ENCODE data around the gene PARP2.
"Not testable (repeated sequence)": the region's sequence is repeated elsewhere in the genome, so short reads cannot be mapped to it uniquely, and the experiment has no call there.

Gene PARP2, protein sequence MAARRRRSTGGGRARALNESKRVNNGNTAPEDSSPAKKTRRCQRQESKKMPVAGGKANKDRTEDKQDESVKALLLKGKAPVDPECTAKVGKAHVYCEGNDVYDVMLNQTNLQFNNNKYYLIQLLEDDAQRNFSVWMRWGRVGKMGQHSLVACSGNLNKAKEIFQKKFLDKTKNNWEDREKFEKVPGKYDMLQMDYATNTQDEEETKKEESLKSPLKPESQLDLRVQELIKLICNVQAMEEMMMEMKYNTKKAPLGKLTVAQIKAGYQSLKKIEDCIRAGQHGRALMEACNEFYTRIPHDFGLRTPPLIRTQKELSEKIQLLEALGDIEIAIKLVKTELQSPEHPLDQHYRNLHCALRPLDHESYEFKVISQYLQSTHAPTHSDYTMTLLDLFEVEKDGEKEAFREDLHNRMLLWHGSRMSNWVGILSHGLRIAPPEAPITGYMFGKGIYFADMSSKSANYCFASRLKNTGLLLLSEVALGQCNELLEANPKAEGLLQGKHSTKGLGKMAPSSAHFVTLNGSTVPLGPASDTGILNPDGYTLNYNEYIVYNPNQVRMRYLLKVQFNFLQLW

DNA sequence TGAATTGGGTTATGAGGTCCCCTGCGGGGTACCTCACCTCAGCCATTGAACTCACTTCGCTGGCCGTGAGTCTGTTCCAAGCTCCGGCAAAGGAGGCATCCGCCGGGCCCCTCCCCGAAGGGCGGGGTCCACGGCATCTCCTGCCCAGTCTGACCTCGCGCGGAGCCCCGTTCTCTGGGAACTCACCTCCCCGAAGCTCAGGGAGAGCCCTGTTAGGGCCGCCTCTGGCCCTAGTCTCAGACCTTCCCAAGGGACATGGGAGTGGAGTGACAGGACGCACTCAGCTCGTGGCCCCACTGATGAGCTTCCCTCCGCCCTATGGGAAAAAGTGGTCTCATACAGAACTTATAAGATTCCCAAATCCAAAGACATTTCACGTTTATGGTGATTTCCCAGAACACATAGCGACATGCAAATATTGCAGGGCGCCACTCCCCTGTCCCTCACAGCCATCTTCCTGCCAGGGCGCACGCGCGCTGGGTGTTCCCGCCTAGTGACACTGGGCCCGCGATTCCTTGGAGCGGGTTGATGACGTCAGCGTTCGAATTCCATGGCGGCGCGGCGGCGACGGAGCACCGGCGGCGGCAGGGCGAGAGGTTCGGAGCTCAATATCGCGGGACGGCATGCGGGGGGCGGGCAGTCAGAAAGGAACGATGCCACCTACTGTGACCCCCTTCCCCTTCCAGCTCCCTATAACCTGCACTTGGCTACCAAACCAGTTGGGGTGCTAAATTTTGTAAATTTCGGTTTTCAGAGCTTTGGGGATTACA is at the start of gene PARP2:
Gene PARP2 (plus strand): TSS at position 544 of the 770 bp plus-strand sequence. CDS start 7 bp downstream, at position 551.
- peak; percentile 98 to 100 for DNase-seq

DNA sequence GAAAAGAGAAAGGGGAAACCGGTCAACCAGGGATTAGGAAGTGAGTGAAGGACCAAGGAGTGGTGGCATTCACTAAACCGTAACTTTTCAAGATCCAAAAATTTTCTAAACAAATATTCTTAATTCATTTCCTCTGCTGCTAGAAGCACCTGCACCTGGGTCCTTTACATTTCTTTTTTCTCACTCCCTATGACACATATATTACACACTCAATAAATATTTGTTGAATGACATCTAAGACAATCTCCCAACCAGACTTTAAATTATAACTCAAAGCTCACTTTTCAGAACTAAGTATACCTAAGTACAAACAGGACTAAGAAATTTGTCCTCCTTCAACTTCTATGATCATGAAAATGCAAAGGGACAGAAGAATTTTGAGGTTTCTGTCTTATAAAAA is 48.8 kb upstream of the PARP2 start:
- DNase-seq = no peak

DNA sequence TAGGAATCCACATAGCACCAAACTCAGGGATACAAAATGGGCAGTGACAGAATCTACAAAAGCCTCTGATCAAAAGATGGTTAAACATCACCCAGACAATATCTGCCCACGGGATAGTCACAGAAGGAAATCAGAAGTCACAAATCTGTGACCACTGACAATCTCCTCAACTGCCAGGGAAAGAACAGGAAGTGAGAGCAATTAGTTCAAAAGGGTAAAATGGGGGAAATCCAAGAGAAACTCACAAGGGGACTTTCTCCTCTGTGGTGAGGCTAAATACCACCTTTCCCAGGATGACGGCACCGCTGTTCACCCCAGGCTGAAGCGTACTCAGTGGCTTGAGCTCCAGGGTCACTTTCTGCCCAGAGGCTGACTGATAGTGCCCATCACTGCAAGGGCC is 48.4 kb upstream of the PARP2 start:
- DNase-seq = no peak

DNA sequence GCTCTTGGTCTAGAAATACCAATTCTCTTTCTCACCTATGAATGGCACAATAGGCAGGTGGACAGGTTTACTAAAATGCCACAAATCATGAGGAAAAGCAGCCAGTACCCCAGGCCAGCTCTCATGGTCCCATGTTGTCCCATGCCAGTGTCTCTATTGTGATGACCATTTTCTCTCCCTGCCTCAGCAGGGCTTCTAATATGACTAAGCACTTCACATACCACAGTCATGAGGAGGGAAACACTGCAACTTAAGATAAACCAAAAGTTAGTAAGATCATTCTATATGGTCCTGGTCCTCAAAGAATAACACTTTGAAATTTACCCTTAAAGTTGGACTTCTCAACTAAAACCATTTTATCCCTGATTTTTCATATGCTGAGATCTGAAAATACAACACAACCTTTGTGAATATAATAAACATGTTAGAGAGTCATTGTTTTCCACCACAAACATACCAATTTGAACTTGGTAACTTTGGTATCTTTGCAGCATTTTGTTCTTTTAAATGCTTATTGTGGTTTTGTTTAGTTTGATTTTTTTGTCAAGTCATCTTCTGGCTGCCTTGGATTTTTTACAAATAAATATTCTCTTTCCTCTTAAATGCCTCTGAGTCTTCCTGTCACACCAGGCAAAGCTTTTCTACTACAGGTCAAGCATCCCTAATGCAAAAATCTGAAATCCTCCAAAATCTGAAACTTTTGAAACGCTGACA is 41.2 kb upstream of the PARP2 start:
- DNase-seq = no peak

DNA sequence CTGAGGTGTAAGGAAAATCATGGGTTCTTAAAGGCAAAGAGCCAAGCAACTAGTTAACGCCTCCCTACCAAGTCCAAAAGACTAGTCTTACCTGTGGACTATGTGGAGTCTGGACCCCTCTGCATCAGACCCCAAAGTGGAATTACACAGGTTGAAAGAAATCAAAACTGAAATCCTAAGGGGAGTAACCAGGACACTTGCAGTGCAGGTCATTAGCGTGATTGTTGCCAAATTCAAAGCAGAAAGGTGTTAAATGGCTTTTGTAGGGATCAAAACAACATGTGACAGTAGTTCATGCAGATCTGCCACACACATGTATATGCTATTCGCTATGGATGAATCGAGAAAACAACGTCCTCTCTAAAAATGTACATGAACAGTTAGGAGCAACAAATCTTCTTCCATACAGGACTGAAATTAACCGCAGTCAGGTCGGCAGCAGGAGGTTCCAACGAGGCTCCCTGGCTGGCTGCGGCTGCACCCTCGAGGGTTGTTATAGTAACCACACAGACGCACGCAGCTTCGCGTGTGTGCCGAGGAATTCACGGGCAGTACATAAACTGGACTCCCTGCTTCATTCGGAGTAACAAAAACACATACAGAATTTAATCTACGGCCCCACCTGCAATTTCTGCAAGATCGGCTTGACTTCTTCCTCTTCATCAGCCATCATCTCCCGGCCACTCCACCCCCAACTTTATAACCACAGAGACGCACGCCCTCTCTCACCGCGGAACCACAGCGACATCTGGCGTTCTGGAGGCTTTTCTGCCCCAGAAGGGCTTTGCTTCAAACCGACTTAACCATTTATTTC is 38.0 kb upstream of the PARP2 start, which contains the start of gene TTC5:
Gene TTC5 (minus strand): TSS at position 687 of the 814 bp plus-strand sequence. CDS start 14 bp downstream, at position 673.
- peak in 1 of 2 experiments; percentile 66 for DNase-seq

DNA sequence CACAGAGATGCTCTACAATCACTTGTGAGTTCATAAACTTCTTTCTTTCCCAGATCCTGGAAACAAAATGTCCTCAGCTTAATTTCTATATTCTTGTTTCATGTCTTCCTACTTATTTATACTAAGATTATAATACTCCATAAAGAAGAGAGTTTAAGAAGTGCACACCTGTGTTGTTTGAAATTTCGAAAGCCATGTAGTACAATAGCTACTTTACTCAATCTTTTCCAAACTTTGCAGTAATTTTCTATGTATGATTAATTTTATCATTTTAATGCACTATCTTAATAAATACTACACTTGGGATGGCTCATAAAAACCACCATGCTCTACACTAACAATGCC is 37.4 kb upstream of the PARP2 start:
- no peak for DNase-seq

DNA sequence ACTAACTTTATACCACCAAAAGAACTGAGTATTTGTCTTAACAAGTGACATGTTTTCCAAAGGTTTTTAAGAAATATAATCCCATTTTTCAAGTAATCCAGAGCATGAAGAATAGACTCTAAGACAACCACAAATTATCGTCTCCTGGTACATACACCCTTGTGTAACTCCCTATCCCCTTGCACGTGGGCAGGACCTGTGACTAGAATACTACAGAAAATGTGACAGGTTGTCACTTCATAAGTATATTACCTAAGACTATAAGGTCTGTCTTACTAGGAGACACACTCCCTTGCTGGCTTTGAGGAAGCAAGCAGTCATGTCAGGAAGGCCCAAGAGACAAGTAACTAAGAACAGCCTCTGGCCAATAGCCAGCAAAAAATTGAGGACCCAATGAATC is 29.4 kb upstream of the PARP2 start:
- no peak for DNase-seq

DNA sequence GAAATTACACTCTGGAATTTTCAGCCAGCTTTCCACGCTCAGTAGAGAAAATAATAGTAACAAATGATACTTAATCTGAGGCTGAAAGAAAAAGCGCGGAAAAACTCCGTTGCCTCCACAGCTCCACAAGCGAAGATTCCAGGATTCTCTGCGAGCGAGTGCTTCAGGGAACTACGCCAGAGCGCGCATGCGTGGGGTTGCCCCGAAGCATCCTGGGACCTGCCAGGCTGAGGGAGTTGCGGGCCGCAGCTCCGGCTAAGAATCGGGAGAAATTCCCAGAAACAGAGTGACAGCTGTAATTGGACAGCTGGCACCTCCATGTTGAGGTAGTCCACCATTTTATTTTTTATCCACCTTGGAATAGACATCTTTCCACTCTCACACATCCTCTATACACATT is 25.7 kb upstream of the PARP2 start:
- no peak for DNase-seq

DNA sequence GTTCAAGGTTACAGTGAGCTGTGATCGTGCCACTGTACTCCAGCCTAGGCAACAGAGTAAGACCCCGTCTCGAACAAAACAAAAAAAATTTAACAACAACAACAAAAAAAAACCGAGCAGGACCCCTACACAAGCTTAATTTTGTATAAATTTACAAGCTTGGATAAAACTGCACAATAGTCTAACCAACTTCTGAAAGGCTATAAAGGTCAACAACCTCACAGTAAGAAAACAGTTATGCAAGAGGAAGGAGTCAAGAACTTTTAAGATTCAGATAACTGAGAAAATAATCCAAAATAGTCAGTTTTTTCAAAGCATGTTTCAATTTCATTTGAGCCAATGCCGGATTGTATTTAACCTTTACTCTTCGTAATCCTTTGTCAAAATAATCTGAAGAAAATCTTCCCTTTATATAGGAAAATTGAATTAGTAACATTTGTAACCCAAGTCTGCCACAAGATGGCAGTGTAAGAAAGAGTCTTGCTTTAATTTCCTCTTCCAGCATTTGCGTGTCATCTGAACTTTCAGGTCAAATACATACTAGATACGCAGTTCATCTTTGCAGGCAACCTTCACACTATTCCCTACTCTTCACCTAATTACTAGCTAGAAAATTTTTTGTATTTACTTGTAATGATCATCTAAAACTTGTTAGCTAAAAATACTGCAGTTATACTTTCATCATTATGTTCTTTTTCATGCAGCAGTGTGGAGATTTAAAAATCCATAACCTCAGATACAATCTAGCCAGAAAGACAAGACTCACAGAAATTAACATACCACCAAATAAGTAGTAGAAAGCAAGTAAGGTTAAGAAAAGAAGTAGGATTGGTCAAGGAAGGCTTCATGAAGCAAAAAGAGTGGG is 16.2 kb upstream of the PARP2 start:
- DNase-seq = peak in 1 of 2 experiments; percentile 57

DNA sequence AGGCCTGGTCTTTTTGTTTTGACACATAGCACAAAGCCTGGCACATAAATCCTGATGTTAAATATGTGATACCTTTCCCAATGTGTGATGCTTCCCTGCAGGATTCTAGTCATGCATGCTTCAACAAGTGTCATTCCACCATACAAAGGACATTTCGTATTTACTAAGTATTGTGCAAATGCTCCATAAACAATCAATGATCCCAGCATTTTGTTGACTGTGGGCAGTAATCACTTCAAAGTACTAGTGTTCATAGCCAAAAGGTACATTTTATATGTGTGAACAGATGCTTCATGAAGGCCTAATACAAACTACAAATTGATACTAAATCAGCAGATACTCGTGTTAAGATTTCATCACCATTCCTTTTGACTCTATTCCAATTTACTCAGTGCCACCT is 14.7 kb upstream of the PARP2 start:
- DNase-seq = no peak

DNA sequence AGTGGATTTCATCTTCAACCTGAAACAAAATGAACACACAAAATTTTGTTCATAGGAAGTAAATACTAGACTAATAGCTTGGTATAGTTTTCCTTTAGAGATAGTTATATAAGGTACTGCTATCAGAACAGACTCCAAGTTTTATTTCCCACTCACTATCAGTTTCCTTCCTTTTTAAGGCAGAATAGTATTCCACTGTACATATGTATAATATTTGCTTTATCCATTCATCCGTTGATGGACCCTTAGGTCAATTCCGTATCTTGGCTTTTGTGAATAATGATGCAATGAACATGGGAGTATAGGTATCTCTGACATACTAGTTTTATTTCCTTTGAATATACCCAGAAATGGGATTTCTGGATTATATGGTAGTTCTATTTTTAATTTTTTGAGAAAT is 14.1 kb upstream of the PARP2 start:
- no peak for DNase-seq

DNA sequence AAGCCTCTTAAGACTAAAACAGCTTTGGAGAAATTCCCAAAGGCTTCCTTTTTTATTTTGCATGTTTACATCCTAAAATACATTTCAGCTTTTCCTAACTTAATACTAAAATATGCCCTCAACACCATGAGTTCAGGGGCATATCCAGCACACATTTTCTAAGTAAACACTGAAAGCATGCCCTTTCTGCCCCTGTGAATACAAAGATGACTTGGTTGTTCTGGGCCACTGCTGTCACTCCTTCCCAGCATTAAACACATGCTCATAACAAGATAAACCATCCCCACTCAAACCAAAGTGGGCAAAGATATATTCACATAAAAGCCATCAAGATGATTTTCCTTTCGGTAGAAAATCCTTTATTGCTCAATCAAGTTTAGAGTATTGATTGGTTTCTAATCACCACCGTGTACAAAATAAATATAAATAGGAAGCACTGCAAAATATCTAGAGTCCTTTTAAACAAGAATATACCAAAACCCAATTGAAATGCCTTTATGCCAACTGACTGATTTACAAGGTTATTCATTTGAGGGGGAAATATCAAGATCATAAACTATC is 12.3 kb upstream of the PARP2 start:
- no peak for DNase-seq

DNA sequence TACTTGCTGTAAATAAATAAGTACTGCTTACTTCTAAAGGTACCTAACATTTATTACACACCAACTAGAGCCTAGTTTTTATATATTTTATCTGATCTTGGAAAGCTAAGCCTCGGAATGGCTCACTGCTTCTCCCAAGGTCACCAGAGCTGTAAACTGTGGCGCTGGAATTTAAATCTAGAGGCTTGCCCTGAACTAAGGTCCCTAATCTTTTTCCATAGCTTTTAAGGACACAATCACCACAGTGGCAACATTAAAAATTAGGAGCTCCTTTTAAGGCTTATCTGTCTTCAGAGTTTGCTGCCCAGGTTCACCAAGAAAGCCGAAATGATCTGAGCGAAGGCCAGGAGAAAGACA is 11.0 kb upstream of the PARP2 start:
- DNase-seq = no peak

DNA sequence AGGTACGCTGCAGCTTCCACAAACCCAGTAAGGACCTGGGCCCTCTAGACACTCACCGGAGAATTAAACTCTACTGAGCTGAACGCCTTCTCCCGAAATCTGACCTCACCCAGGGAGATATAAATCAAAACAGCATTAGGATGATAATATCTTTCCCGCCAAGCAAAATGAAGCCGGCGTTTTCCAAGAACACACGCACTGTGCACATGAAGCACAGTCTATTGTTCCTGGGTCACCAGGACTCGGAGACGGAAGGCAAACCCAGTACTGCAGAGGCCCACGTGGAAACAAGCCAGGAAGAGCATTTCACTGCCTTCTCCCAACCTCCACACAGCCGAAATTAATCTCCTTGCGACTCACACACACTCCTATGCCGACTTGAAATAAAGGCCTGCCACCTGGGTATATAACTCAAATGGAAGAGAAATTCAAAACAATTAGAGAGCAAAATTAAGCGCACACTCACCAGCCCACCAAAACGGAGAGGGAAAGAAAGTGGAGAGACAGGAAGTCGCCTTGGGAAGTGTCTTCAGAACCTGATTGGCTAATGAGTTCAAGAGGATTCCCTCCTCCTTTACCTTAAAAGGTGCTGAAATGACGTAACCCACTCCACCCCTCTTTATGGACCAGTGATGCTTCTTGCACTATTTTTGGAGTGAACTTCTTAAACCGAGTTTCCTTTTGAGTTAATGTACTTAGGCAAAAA is 10.5 kb upstream of the PARP2 start, which contains the start of gene CCNB1IP1:
Gene CCNB1IP1 (minus strand): TSS at position 492 of the 706 bp plus-strand sequence. CDS start 16,756 bp downstream, outside the sequence.
- DNase-seq = peak; percentile 57 to 89

DNA sequence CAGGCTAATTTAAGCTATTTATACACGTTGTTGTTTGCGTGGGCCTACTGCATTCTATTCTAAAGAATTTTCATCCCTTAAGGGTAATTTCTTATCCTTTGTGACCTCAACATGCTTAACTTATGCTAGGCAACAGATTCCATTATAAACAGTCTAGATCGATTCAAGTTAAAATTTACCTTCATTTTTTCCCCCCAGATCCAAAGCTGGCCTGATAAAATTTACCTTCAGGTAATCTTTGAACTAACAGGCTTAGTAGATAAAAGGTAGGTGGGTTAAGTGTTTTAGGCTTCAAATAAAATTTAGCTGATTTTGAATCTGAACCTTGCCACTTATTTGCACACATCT is 10.0 kb upstream of the PARP2 start:
- DNase-seq = no peak

DNA sequence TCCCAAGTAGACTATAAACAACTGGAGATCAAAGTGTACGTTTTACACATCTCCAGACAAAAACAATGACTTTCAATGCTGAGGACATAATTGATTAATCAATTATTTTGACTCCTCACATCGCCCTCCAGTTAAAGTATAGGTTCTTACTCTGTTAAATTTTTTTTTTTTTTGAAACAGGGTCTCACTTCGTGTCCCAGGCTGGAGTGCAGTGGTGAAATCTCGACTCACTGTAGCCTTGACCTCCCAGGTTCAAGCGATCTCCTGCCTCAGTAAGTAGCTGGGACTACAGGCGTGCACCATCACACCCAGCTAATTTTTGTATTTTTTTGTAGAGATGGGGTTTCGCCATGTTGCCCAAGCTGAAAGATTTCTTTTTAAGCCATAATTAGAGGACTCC is 9.4 kb upstream of the PARP2 start:
- no peak for DNase-seq

DNA sequence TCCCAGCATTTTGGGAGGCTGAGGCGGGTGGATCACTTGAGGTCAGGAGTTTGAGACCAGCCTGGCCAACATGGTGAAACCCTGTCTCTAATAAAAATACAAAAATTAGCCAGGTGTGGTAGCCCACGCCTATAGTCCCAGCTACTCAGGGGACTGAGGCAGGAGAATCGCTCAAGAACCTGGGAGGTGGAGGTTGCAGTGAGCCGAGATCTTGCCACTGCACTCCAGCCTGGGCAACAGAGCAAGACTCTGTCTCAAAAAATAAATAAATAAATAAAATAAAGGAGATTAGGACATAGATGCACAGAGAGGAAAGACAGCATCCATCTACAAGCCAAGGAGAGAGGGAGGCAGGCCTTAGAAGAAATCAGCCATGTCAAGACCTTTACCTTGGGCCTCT is 2.4 kb upstream of the PARP2 start:
- DNase-seq = not testable (repeated sequence)

DNA sequence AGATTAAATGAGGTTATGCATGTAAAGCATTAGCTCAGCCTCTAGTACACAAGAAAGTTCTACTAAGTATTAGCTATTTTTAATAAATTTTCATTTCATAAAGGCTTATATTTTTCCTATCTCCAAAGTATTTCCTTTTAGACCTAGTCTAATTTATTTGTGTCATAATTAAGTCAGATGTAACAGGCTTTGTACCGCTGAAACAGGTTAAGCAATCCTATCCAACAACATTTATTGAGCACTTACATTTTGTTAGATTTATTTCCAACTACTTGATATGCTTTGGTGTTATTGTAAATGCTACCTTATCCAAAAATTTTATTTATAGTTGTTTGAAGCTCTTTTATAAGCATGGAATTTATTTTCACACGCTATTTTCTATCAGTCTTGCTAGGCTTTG is 1.8 kb upstream of the PARP2 start:
- no peak for DNase-seq

DNA sequence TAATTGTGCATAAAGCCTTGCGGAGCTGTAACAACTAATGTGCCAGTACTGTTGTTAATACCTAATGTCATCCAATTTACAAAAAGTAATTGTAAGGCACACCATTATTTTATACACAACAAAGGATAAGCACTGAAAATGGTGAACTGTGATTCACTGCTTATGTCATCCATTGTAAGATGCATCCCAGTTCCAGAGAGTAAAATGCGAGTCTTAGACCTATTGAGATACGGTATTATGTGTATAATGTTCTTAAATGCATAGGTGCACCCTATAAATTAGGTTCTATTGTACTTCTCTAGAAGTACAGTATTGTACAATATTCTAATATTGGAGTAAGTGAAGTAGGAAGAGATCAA is 406 bp downstream of the PARP2 start:
- no peak for DNase-seq

DNA sequence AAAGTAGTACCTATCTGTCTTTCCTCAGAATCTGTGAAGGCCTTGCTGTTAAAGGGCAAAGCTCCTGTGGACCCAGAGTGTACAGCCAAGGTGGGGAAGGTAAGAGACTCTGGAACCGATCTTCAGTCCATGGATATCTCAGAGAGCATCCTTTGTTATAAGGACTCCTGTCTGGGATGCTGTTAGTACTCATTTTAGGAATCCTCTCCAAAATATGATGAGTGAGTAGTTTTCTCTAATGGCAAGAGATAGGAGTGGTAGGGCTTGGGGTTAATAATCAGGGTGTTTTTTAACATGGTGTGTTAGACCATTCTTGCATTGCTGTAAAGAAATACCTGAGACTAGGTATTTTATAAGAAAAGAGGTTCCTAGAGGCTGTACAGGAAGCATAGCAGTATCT is 1.9 kb downstream of the PARP2 start:
- DNase-seq = no peak

All from cerebellar nuclear complex (tissue), 1 donor.